ENCODE measurements around the gene DNMT3B.
"Not testable (repeated sequence)": the region's sequence is repeated elsewhere in the genome, so short reads cannot be mapped to it uniquely, and the experiment has no call there.

The DNMT3B gene

DNA sequence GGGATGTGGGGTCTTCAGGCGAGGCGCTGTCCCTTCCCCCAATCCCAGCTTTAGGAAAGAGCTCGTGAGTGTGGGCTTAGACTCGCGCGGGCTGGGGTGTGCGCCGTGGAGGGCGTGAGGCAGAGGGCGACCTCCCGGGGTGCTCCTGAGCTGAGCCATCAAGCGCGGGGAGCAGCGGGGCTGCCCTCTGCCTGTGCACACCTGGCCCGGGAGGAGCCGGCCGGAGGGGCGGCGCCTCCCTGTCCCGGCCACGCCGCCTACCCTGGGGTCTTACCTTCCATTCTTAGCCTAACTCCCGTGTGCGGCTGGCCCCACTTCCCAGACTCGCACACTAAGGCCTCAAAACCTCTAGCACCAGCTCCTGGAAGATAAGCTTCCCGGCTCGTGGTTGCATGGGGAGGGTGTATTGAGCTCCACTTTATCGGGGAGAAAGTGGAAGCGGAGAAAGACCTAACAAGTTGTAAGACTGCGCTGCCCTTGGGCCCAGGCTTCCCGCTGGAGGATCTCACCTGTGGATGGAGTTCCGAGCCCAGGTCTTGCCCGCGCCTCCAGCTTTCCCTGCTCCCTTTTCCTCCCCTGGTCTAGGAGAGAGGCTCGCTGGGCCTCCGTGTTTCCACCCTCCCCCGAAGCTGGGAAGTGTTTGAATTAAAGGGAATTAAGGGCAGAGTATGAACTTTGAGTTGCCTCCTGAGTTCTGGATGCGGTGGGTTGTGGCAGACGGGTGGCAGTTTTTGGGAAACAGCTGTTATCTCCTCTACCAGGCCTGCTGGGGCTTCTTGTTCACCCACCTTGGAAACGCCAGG is 1.2 kb downstream of the DNMT3B start:
- DNase-seq, result no peak

- DNase-seq, result no peak
Measured at GRCh38 chr20:32764005-32764960, 2.1 kb downstream of the DNMT3B start.

- not testable (repeated sequence) for DNase-seq
Measured at GRCh38 chr20:32765230-32765875, 3.2 kb downstream of the DNMT3B start.

DNA sequence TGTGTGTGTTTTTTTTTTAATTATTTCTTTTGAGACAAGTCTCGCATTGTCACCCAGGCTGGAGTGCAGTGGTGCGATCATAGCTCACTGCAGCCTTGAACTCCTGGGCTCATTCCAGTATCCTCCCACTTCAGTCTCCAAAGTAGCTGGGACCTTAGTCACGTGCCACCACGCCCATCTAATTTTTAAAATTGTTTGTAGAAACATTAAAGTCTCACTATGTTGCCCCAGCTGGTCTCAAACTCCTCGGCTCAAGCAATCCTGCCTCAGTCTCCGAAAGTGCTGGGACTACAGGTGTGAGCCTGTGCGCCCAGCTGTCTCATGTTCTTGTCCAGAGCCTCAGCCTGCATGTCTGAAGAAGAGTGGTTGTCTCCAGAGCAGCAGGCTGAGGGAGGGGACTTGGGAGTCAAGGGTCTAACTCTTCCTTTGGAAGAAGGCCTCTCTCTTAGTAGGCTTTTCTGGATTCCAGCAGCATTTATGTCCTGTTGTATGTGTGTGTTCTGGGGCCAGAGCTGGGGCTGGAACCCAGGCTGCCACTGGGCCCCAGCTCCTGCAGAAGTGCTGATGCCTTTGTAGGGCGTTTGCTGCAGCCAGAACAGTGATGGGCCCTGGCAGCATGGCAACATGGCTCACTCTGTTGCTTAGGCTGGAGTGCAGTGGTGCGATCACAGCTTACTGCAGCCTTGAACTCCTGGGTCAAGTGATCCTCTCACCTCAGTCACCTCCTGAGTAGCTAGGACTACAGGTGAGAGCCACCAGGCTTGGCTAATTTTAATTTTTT is 5.4 kb downstream of the DNMT3B start:
- DNase-seq, result no peak

- DNase-seq, result no peak
Measured at GRCh38 chr20:32772046-32772445, 9.9 kb downstream of the DNMT3B start.

DNA sequence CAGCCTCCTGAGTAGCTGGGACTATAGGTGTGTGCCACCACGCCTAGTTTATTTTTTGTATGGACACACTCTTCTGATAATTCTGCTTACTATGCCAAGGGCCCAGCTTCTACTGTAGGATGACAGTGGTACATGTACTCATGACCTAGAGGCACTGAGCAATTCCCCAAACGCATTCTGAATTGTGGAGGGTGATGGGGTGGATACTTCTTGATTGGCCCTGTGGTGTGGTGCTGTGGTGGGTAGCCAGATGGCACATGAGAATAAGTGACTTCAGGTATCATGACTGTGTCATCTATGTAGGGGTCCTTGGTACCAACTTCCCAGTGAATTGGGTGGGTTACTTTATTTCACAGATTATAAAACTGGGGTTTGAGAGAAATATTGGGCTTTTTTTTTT is 11.0 kb downstream of the DNMT3B start:
- no peak for DNase-seq

DNA sequence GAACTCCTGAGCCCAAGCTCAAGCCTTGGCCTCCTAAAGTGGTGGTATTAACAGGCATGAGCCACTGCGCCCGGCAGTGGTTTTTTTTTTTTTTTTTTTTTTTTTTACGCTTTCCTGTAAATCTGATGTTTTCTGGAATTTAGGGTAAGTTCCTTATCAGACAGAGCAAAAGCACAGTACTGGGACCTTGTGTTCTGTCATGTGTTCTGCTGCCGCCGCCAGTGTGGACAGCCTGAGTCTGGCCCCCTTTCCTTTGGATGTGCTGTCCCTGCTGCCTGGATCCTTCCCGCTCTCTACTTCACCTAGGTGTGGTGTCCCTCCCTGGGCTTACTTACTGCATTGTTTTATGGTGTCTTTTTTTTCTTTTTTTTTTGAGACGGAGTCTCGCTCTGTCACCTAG is 11.7 kb downstream of the DNMT3B start:
- no peak for DNase-seq

GRCh38 chr20:32775336-32775991 is 13.3 kb downstream of the DNMT3B start:
- DNase-seq, result no peak

- no peak for DNase-seq
Measured at GRCh38 chr20:32777177-32777956, 15.2 kb downstream of the DNMT3B start.

DNA sequence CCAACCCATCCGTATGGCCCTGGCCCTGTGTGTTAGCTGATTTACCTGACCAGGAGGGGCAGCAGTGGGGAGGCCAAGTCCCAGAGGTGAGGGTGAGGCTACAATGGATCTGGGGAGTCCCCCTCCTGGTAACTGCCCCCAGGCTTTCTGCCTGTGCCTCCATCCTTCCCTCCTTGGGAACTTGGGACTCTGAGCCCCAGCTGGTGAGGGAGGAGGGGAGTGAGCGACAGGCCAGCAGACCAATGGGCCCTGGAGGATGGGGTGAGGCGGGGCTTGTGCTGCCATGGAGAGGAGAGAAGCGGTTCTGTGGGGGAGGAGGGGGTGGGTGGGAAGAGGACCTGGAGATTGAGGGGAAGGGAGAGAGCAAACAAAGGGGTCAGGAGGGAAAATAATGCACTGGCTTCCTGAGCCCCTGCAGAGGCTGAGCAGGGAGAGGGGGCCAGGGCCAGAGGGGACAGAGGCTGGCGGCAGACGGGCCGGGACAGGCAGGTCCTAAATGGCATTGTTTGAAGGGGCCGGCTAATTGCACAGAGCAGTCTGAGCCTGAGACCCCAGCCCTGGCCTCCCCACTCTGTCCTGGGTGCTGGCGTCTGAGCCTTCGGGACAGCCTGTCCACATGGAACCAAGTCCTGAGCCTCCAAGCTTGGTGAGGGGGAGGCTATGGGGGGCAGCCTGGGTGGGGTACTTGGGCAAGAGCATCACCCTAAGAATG is 17.5 kb downstream of the DNMT3B start:
- DNase-seq, result no peak

DNA sequence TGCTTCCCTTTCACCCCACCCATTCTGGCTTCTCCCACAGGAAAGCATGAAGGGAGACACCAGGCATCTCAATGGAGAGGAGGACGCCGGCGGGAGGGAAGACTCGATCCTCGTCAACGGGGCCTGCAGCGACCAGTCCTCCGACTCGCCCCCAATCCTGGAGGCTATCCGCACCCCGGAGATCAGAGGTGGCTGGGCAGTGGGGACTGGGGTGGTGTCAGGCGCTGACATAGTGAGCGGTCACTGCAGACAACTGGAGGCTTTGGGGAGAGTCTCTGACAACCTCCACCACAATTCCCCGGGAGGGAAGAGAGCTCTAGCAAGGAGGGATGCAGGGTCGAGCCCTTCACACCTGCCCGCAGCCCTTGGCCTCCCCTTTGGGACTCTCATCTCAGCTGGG is 18.1 kb downstream of the DNMT3B start:
- no peak for DNase-seq

- DNase-seq, result no peak
Measured at GRCh38 chr20:32780749-32781655, 18.8 kb downstream of the DNMT3B start.

DNA sequence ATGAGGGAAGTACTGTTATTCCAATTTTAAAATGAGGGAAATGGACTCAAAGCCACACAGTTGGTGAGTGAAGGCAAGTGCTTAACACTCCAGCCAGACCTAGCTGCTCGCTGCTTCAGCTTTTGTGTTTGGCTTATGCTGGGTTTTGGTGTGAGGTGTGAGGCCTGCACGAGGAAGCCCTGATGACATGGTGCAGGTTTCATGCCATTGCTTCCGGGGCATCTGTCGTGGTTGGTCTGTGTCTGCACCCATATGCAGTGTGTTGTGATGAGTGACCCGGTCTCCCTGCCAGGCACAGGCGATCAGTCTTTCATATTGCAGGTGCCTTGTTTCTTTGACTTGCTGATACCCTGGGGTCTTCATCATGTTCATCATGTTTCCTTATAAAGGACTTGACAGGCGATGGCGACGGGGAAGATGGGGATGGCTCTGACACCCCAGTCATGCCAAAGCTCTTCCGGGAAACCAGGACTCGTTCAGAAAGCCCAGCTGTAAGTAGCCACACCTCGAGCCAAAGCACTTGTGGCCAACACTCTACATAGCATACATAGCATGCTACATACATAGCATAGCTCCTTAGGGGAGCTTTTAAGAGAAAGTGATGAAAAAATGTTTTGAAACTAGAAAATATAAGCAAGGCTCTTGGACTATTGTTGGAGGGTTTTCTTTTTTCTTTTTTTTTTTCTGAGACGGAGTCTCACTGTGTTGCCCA is 22.3 kb downstream of the DNMT3B start:
- peak; percentile 11 for DNase-seq

- no peak for DNase-seq
Measured at GRCh38 chr20:32786059-32786760, 24.0 kb downstream of the DNMT3B start.

DNA sequence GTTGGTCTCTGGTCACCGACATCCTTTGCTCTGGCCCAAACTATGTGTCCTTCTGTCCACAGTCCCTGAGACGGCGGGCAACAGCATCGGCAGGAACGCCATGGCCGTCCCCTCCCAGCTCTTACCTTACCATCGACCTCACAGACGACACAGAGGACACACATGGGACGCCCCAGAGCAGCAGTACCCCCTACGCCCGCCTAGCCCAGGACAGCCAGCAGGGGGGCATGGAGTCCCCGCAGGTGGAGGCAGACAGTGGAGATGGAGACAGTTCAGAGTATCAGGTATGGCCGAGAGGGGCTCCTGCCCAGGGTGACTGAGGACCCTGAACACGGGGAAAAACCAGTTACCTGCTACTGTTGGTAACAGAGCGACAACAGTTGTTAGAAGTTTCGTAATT is 25.0 kb downstream of the DNMT3B start:
- DNase-seq, result no peak

GRCh38 chr20:32789896-32790750 is 27.9 kb downstream of the DNMT3B start:
- DNase-seq, result peak; percentile 59

DNA sequence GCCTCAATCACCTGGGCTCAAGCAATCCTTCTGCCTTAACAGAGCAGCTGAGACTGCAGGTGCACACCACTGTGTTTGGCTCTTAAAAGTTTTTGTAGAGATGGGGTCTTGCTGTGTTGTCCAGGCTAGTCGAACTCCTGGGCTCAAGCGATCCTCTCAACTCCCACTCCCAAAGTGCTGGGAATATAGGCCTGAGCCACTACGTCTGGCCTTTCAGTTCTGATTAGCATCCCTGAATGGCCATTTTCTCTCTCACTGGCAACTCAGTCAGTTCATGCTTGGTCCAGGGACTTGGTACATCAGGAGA is 28.5 kb downstream of the DNMT3B start:
- no peak for DNase-seq
